GM23338 (cell line): Measurements from ENCODE around the gene FTCDNL1. TPM values are rescaled to one million over a fixed set of nuclear protein-coding genes. Genes with fewer than 3 reads are reported as not detected.
A peak's percentile ranks its signal among the peaks of the same experiment; 100 is the strongest.

Source experiments
- ATAC-seq: fragments of 200-7000 bp; cut with Tn5 transposase; 3 replicates; pipeline ENCODE4 v1.9.1; 2020
- DNase-seq: peaks from one replicate; pipeline ENCODE4 v3.0.0-alpha.2; 2015; ENCODE audit warnings: low spot score
- H2AFZ ChIP-seq: fragments of 200-600 bp; sonication (generic); 2 replicates; pipeline ENCODE4 v1.8.0; 2016; ENCODE audit warnings: antibody characterized with exemption, mild to moderate bottlenecking, moderate library complexity
- H3F3A ChIP-seq: fragments of 200-600 bp; sonication (generic); replicated peaks from 2 replicates; pipeline ENCODE4 v1.8.0; 2017; ENCODE audit warnings: antibody characterized with exemption, mixed run types, low read depth
- H3K27ac ChIP-seq: fragments of 200-600 bp; sonication (generic); 2 replicates; pipeline ENCODE4 v1.6.1; 2016; ENCODE audit warnings: low read depth
- H3K27me3 ChIP-seq: fragments of 200-600 bp; sonication (generic); 2 replicates; pipeline ENCODE4 v1.8.0; 2016; ENCODE audit warnings: mild to moderate bottlenecking, mixed run types, moderate library complexity; ENCODE audit not compliant: insufficient read depth
- H3K36me3 ChIP-seq: fragments of 200-600 bp; sonication (generic); 2 replicates; pipeline ENCODE4 v1.8.0; 2016; ENCODE audit warnings: mild to moderate bottlenecking; ENCODE audit not compliant: insufficient read depth
- H3K4me1 ChIP-seq: fragments of 200-600 bp; sonication (generic); 2 replicates; pipeline ENCODE4 v1.8.0; 2016; ENCODE audit warnings: mild to moderate bottlenecking, moderate library complexity; ENCODE audit not compliant: insufficient read depth
- H3K4me2 ChIP-seq: fragments of 200-600 bp; sonication (generic); 2 replicates; pipeline ENCODE4 v1.7.1; 2017; ENCODE audit warnings: mixed run types
- H3K4me3 ChIP-seq: fragments of 200-600 bp; sonication (generic); 2 replicates; pipeline ENCODE4 v1.6.1; 2016; ENCODE audit warnings: mixed run types
- H3K79me2 ChIP-seq: fragments of 200-600 bp; sonication (generic); replicated peaks from 2 replicates; pipeline ENCODE4 v1.8.0; 2017; ENCODE audit warnings: mild to moderate bottlenecking; ENCODE audit not compliant: insufficient read depth
- H3K9me2 ChIP-seq: fragments of 200-600 bp; sonication (generic); 2 replicates; pipeline ENCODE4 v1.8.0; 2017; ENCODE audit not compliant: insufficient read depth
- H4K20me1 ChIP-seq: fragments of 200-600 bp; sonication (generic); replicated peaks from 2 replicates; pipeline ENCODE4 v1.8.0; 2017; ENCODE audit warnings: mild to moderate bottlenecking; ENCODE audit not compliant: insufficient read depth
- H3K27ac Mint-ChIP-seq: 2 replicates; pipeline ENCODE4 v1.8.0; 2020; ENCODE audit warnings: inconsistent platforms, mild to moderate bottlenecking, moderate library complexity, mixed read lengths
- H3K27me3 Mint-ChIP-seq: 3 replicates; pipeline ENCODE4 v1.8.0; 2022; ENCODE audit warnings: low read depth, mild to moderate bottlenecking, moderate library complexity, mixed read lengths, inconsistent platforms; ENCODE audit not compliant: insufficient read depth, poor library complexity
- H3K36me3 Mint-ChIP-seq: 3 replicates; pipeline ENCODE4 v1.8.0; 2021; ENCODE audit warnings: low read depth, mild to moderate bottlenecking, inconsistent platforms, moderate library complexity, mixed read lengths
- H3K4me1 Mint-ChIP-seq: 3 replicates; pipeline ENCODE4 v1.8.0; 2020; ENCODE audit warnings: mild to moderate bottlenecking, inconsistent platforms, mixed read lengths
- H3K4me3 Mint-ChIP-seq: 3 replicates; pipeline ENCODE4 v1.8.0; 2021; ENCODE audit warnings: moderate library complexity, mild to moderate bottlenecking, inconsistent platforms, mixed read lengths
- H3K9me3 Mint-ChIP-seq: 3 replicates; pipeline ENCODE4 v1.8.0; 2020; ENCODE audit warnings: moderate library complexity, mild to moderate bottlenecking, inconsistent platforms, mixed read lengths
- EZH2 ChIP-seq: fragments of 200-600 bp; sonication (generic); IDR thresholded peaks from one replicate; pipeline ENCODE4 v1.8.0; 2017; ENCODE audit warnings: antibody characterized with exemption, mild to moderate bottlenecking, low read depth; ENCODE audit not compliant: unreplicated experiment
- NANOG ChIP-seq: IDR thresholded peaks from 2 replicates; pipeline ENCODE4 v1.6.1; 2016; ENCODE audit warnings: antibody characterized with exemption, borderline replicate concordance
- POLR2AphosphoS5 ChIP-seq: IDR thresholded peaks from 2 replicates; pipeline ENCODE4 v1.6.1; 2016; ENCODE audit warnings: antibody characterized with exemption, low read depth
- STAT1 ChIP-seq: IDR thresholded peaks from one replicate; pipeline ENCODE4 v1.6.1; 2016; ENCODE audit warnings: antibody characterized with exemption; ENCODE audit not compliant: unreplicated experiment
- ZNF114 ChIP-seq: fragments of 250-450 bp; sonication (Bioruptor Pico); IDR thresholded peaks from 2 replicates; pipeline ENCODE4 v1.5.0; 2020; ENCODE audit warnings: mild to moderate bottlenecking, moderate library complexity
- ZNF331 ChIP-seq: fragments of 250-450 bp; sonication (Bioruptor Pico); IDR thresholded peaks from 2 replicates; pipeline ENCODE4 v1.5.0; 2020; ENCODE audit warnings: low read depth, mild to moderate bottlenecking, moderate library complexity
- polyA plus RNA-seq: library from polyadenylated mRNA; unstranded; fragments of >200 nt; fragmentation: Nextera tagmentation; extraction: Ambion mirVana; gene quantifications from 2 replicates; pipeline ENCODE4 v1.2.1, GENCODE V29; 2016
- total RNA-seq: library from RNA; depleted of rRNA; stranded (reverse); fragments of >200 nt; shearing (Covaris generic); gene quantifications from 2 replicates; pipeline ENCODE4 v1.2.3, GENCODE V29; 2014
- TF ChIP-seq, protein P1 (sequence below): IDR thresholded peaks from one replicate; pipeline ENCODE4 v1.6.1; 2018; ENCODE audit warnings: antibody characterized with exemption; ENCODE audit not compliant: unreplicated experiment
- TF ChIP-seq, protein P2 (sequence below): IDR thresholded peaks from 2 replicates; pipeline ENCODE4 v1.6.1; 2016; ENCODE audit warnings: antibody characterized with exemption
- TF ChIP-seq, protein P3 (sequence below), 2 experiments: fragments of 200-600 bp in 1 of 2; sonication (generic) in 1 of 2; conservative IDR thresholded peaks; 2 replicates each; pipeline versions ENCODE4 v1.5.1 to v1.6.1; 2016 to 2017; ENCODE audit warnings: antibody characterized with exemption in 2 of 2, low read depth in 2 of 2, mild to moderate bottlenecking in 2 of 2, moderate library complexity in 1 of 2
- TF ChIP-seq, protein P4 (sequence below): fragments of 250-450 bp; sonication (Bioruptor Pico); IDR thresholded peaks from 2 replicates; pipeline ENCODE4 v1.5.0; 2020; ENCODE audit warnings: mild to moderate bottlenecking, moderate library complexity

FTCDNL1 gene
- total and polyA plus RNA-seq, 2 experiments from 2014 or later: 1.7 to 2.0 TPM

DNA sequence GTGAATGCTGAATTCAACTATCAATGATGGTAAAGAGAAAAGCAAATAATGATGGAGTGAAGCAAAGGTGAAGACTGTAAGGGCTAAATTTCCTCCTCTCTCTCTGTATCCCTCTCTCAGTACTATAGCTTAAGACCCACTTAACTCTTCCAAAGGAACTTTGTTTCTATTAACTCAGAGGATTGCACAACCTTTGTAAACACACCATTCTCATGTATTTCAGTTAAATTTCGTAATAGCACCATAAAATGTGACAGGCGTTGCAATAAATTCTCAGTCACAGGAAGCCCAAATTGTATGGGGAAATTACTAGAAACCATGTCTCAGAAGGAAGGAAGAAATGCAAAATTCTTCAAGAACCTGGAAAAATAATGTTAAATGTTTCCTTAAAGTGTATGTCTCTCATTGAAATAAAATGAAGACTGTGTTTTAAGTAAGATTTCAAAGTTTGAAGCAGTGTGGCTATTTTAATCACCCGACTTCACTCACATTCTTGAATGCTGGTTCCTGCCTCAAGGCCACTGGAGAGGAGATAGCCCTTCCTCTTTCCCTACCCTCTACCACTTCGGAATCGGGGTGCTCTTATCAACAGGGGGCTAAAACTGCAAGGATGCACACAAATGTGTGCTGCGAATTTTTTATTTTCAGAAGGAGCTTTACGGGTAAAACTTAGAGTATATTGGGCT is 112.1 kb downstream of the FTCDNL1 start:
- Histone ChIP-seq H2AFZ (peak overlapping the region; percentile 88; the same call in 1 of the 2 replicates), H3K9me2 (no peaks in the 10 kb centered on the region), H3K4me1 (peaks cover 47% of the 10 kb centered on the region), H3K27me3 (no peaks in the 10 kb centered on the region), H4K20me1 (no peaks in the 10 kb centered on the region), H3K4me2 (no peak overlapping the region), H3K36me3 (no peaks in the 10 kb centered on the region), H3K79me2 (no peaks in the 10 kb centered on the region), H3K4me3 (no peak overlapping the region), H3K27ac (no peak overlapping the region), H3F3A (no peaks in the 10 kb centered on the region)
- TF ChIP-seq, protein P1, sequence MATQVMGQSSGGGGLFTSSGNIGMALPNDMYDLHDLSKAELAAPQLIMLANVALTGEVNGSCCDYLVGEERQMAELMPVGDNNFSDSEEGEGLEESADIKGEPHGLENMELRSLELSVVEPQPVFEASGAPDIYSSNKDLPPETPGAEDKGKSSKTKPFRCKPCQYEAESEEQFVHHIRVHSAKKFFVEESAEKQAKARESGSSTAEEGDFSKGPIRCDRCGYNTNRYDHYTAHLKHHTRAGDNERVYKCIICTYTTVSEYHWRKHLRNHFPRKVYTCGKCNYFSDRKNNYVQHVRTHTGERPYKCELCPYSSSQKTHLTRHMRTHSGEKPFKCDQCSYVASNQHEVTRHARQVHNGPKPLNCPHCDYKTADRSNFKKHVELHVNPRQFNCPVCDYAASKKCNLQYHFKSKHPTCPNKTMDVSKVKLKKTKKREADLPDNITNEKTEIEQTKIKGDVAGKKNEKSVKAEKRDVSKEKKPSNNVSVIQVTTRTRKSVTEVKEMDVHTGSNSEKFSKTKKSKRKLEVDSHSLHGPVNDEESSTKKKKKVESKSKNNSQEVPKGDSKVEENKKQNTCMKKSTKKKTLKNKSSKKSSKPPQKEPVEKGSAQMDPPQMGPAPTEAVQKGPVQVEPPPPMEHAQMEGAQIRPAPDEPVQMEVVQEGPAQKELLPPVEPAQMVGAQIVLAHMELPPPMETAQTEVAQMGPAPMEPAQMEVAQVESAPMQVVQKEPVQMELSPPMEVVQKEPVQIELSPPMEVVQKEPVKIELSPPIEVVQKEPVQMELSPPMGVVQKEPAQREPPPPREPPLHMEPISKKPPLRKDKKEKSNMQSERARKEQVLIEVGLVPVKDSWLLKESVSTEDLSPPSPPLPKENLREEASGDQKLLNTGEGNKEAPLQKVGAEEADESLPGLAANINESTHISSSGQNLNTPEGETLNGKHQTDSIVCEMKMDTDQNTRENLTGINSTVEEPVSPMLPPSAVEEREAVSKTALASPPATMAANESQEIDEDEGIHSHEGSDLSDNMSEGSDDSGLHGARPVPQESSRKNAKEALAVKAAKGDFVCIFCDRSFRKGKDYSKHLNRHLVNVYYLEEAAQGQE: no peak
- TF ChIP-seq, protein P2, sequence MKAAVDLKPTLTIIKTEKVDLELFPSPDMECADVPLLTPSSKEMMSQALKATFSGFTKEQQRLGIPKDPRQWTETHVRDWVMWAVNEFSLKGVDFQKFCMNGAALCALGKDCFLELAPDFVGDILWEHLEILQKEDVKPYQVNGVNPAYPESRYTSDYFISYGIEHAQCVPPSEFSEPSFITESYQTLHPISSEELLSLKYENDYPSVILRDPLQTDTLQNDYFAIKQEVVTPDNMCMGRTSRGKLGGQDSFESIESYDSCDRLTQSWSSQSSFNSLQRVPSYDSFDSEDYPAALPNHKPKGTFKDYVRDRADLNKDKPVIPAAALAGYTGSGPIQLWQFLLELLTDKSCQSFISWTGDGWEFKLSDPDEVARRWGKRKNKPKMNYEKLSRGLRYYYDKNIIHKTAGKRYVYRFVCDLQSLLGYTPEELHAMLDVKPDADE: no peak
- TF ChIP-seq, protein P3, sequence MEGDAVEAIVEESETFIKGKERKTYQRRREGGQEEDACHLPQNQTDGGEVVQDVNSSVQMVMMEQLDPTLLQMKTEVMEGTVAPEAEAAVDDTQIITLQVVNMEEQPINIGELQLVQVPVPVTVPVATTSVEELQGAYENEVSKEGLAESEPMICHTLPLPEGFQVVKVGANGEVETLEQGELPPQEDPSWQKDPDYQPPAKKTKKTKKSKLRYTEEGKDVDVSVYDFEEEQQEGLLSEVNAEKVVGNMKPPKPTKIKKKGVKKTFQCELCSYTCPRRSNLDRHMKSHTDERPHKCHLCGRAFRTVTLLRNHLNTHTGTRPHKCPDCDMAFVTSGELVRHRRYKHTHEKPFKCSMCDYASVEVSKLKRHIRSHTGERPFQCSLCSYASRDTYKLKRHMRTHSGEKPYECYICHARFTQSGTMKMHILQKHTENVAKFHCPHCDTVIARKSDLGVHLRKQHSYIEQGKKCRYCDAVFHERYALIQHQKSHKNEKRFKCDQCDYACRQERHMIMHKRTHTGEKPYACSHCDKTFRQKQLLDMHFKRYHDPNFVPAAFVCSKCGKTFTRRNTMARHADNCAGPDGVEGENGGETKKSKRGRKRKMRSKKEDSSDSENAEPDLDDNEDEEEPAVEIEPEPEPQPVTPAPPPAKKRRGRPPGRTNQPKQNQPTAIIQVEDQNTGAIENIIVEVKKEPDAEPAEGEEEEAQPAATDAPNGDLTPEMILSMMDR (conservative IDR thresholded peaks at IDR 0.05; ENCODE audit: low read depth in 2 of 2): no peak
- TF ChIP-seq EZH2 (no peak), NANOG (no peak), ZNF331 (no peak), POLR2AphosphoS5 (no peak), ZNF114 (CRISPR knock-in tag) (no peak), STAT1 (no peak)
- TF ChIP-seq, protein P4, sequence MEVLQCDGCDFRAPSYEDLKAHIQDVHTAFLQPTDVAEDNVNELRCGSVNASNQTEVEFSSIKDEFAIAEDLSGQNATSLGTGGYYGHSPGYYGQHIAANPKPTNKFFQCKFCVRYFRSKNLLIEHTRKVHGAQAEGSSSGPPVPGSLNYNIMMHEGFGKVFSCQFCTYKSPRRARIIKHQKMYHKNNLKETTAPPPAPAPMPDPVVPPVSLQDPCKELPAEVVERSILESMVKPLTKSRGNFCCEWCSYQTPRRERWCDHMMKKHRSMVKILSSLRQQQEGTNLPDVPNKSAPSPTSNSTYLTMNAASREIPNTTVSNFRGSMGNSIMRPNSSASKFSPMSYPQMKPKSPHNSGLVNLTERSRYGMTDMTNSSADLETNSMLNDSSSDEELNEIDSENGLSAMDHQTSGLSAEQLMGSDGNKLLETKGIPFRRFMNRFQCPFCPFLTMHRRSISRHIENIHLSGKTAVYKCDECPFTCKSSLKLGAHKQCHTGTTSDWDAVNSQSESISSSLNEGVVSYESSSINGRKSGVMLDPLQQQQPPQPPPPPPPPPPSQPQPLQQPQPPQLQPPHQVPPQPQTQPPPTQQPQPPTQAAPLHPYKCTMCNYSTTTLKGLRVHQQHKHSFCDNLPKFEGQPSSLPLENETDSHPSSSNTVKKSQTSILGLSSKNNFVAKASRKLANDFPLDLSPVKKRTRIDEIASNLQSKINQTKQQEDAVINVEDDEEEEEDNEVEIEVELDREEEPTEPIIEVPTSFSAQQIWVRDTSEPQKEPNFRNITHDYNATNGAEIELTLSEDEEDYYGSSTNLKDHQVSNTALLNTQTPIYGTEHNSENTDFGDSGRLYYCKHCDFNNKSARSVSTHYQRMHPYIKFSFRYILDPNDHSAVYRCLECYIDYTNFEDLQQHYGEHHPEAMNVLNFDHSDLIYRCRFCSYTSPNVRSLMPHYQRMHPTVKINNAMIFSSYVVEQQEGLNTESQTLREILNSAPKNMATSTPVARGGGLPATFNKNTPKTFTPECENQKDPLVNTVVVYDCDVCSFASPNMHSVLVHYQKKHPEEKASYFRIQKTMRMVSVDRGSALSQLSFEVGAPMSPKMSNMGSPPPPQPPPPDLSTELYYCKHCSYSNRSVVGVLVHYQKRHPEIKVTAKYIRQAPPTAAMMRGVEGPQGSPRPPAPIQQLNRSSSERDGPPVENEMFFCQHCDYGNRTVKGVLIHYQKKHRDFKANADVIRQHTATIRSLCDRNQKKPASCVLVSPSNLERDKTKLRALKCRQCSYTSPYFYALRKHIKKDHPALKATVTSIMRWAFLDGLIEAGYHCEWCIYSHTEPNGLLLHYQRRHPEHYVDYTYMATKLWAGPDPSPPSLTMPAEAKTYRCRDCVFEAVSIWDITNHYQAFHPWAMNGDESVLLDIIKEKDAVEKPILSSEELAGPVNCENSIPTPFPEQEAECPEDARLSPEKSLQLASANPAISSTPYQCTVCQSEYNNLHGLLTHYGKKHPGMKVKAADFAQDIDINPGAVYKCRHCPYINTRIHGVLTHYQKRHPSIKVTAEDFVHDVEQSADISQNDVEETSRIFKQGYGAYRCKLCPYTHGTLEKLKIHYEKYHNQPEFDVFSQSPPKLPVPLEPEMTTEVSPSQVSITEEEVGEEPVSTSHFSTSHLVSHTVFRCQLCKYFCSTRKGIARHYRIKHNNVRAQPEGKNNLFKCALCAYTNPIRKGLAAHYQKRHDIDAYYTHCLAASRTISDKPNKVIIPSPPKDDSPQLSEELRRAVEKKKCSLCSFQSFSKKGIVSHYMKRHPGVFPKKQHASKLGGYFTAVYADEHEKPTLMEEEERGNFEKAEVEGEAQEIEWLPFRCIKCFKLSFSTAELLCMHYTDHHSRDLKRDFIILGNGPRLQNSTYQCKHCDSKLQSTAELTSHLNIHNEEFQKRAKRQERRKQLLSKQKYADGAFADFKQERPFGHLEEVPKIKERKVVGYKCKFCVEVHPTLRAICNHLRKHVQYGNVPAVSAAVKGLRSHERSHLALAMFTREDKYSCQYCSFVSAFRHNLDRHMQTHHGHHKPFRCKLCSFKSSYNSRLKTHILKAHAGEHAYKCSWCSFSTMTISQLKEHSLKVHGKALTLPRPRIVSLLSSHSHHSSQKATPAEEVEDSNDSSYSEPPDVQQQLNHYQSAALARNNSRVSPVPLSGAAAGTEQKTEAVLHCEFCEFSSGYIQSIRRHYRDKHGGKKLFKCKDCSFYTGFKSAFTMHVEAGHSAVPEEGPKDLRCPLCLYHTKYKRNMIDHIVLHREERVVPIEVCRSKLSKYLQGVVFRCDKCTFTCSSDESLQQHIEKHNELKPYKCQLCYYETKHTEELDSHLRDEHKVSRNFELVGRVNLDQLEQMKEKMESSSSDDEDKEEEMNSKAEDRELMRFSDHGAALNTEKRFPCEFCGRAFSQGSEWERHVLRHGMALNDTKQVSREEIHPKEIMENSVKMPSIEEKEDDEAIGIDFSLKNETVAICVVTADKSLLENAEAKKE (CRISPR knock-in tag): no peak
- Mint-ChIP-seq H3K9me3 (no peaks in the 10 kb centered on the region), H3K4me1 (peaks cover 42% of the 10 kb centered on the region), H3K36me3 (no peaks in the 10 kb centered on the region), H3K27ac (peak overlapping the region; percentile 26; the same call in 1 of the 2 replicates), H3K4me3 (no peak overlapping the region), H3K27me3 (peaks cover 8% of the 10 kb centered on the region)
- ATAC-seq (no peak), DNase-seq (no peak)
